Measurements from ENCODE around the gene CDCA4. TPM values are rescaled to one million over a fixed set of nuclear protein-coding genes. Genes with fewer than 3 reads are reported as not detected.
"Not testable (repeated sequence)": the region's sequence is repeated elsewhere in the genome, so short reads cannot be mapped to it uniquely, and the experiment has no call there.

Gene CDCA4
- polyA plus RNA-seq, 3 donors, result 17.4 to 19.3 (median 18.7) TPM

- DNase-seq (ENCODE audit: low read depth in 3 of 3, low spot score in 2 of 3), result no peak
Measured at GRCh38 chr14:105039458-105040205, 18.7 kb upstream of the CDCA4 start.

GRCh38 chr14:105035616-105036015 lies 14.7 kb upstream of the CDCA4 start:
- not testable (repeated sequence) for DNase-seq (ENCODE audit: low read depth in 3 of 3, low spot score in 2 of 3)

GRCh38 chr14:105034315-105035039 lies 13.6 kb upstream of the CDCA4 start:
- no peak for DNase-seq (ENCODE audit: low read depth in 3 of 3, low spot score in 2 of 3)

GRCh38 chr14:105033412-105033900 lies 12.6 kb upstream of the CDCA4 start:
- not testable (repeated sequence) for DNase-seq (ENCODE audit: low read depth in 3 of 3, low spot score in 2 of 3)

GRCh38 chr14:105032451-105032901 lies 11.6 kb upstream of the CDCA4 start:
- DNase-seq (ENCODE audit: low read depth in 3 of 3, low spot score in 2 of 3), result not testable (repeated sequence)

GRCh38 chr14:105030836-105031396 lies 10.0 kb upstream of the CDCA4 start:
- no peak for DNase-seq (ENCODE audit: low read depth in 3 of 3, low spot score in 2 of 3)

GRCh38 chr14:105030194-105030593 lies 9.3 kb upstream of the CDCA4 start:
- no peak for DNase-seq (ENCODE audit: low read depth in 3 of 3, low spot score in 2 of 3)

- DNase-seq (ENCODE audit: low read depth in 3 of 3, low spot score in 2 of 3), result no peak
Measured at GRCh38 chr14:105029402-105029801, 8.5 kb upstream of the CDCA4 start.

GRCh38 chr14:105028251-105028927 lies 7.5 kb upstream of the CDCA4 start:
- no peak for DNase-seq (ENCODE audit: low read depth in 3 of 3, low spot score in 2 of 3)

GRCh38 chr14:105027718-105028117 lies 6.8 kb upstream of the CDCA4 start:
- not testable (repeated sequence) for DNase-seq (ENCODE audit: low read depth in 3 of 3, low spot score in 2 of 3)

GRCh38 chr14:105026802-105027563 lies 6.1 kb upstream of the CDCA4 start:
- DNase-seq (ENCODE audit: low read depth in 3 of 3, low spot score in 2 of 3), result no peak

- no peak for DNase-seq (ENCODE audit: low read depth in 3 of 3, low spot score in 2 of 3)
Measured at GRCh38 chr14:105026033-105026785, 5.3 kb upstream of the CDCA4 start.

- no peak for DNase-seq (ENCODE audit: low read depth in 3 of 3, low spot score in 2 of 3)
Measured at GRCh38 chr14:105025429-105025828, 4.5 kb upstream of the CDCA4 start.

GRCh38 chr14:105023791-105024480 lies 3.1 kb upstream of the CDCA4 start:
- no peak for DNase-seq (ENCODE audit: low read depth in 3 of 3, low spot score in 2 of 3)

- no peak for DNase-seq (ENCODE audit: low read depth in 3 of 3, low spot score in 2 of 3)
Measured at GRCh38 chr14:105023144-105023543, 2.3 kb upstream of the CDCA4 start.

- DNase-seq (ENCODE audit: low read depth in 3 of 3, low spot score in 2 of 3), result no peak
Measured at GRCh38 chr14:105022276-105022670, 1.4 kb upstream of the CDCA4 start.

GRCh38 chr14:105021656-105022275 lies 883 bp upstream of the CDCA4 start:
- DNase-seq (ENCODE audit: low read depth in 3 of 3, low spot score in 2 of 3), result no peak
